Adrenal gland (tissue), 12 donors: Measurements from ENCODE around the gene PLA2G4F. TPM values are rescaled to one million over a fixed set of nuclear protein-coding genes. Genes with fewer than 3 reads are reported as not detected.

Experiments
- DNase-seq, 7 donors: peaks; one replicate each; pipeline ENCODE4 v3.0.0-alpha.2; 2019 to 2020
- H3K27ac ChIP-seq, 5 donors: fragments of 200-600 bp; sonication (generic) in 4 of 5; 1 replicate in 3 of 5; 2 replicates in 2 of 5; pipeline versions ENCODE4 v1.5.1 to v1.8.0; 2016 to 2020; ENCODE audit warnings: mild to moderate bottlenecking in 1 of 5
- H3K27me3 ChIP-seq: fragments of 200-600 bp; 2 replicates; pipeline ENCODE4 v1.8.0; 2021
- H3K36me3 ChIP-seq, 2 donors: fragments of 200-600 bp; replicated peaks in 1 of 2; 1 replicate in 1 of 2; 2 replicates in 1 of 2; pipeline versions ENCODE4 v1.5.1 to v1.8.0; 2018 to 2022
- H3K4me1 ChIP-seq, 2 donors: fragments of 200-600 bp; replicated peaks in 1 of 2; 1 replicate in 1 of 2; 2 replicates in 1 of 2; pipeline versions ENCODE4 v1.5.1 to v1.8.0; 2018 to 2021
- H3K4me3 ChIP-seq, 4 donors: fragments of 200-600 bp; sonication (generic) in 3 of 4; one replicate each; pipeline ENCODE4 v1.5.1; 2016 to 2018
- H3K9me3 ChIP-seq, 3 donors: fragments of 200-600 bp; sonication (generic) in 1 of 3; replicated peaks in 1 of 3; 1 replicate in 2 of 3; 2 replicates in 1 of 3; pipeline versions ENCODE4 v1.5.1 to v1.8.0; 2016 to 2021
- POLR2A ChIP-seq, 2 donors: fragments of 450-650 bp; IDR thresholded peaks; one replicate each; pipeline ENCODE4 v1.6.1; 2017; ENCODE audit warnings: antibody characterized with exemption in 2 of 2, mild to moderate bottlenecking in 2 of 2, moderate library complexity in 1 of 2
- WGBS, 4 donors: extraction: QIAGEN DNeasy Blood & Tissue Kit in 2 of 4; methylation state at CpG; one replicate each; pipeline versions ENCODE4 v1.1.5 to v1.1.7; 2013 to 2017; 5-methylcytosine and 5-hydroxymethylcytosine counted together
- intact Hi-C, 2 donors: fragments of 100-400 bp; cut with DNase I; formaldehyde crosslinking; loops; one replicate each; pipeline versions ENCODE4 v1.14.1 to v1.15.0; 2022 to 2023
- polyA plus RNA-seq, 3 donors: library from polyadenylated mRNA; stranded (reverse); fragments of 200-250 nt in 2 of 3; fragments of 350-450 nt in 1 of 3; fragmentation: Illumina TruSeq in 1 of 3; extraction: RNeasy Lipid Tissue Mini Kit (QIAGEN cat#74804) in 1 of 3; gene quantifications; one replicate each; pipeline ENCODE4 v1.2.3, GENCODE V29; 2013 to 2014
- total RNA-seq, 9 donors: library from RNA; depleted of rRNA in 4 of 9; stranded (reverse); fragments of >200 nt in 4 of 9; fragments of 120-200 nt in 1 of 9; fragmentation: NEBNext Ultra II Directional in 1 of 9; extraction: Animal tissue kit (Norgen Biotek cat#: 25700) in 1 of 9; gene quantifications; one replicate each; pipeline versions ENCODE4 v1.1.0 to v1.2.4, GENCODE V29; 2013 to 2023
- TF ChIP-seq, protein P1 (sequence below), 6 experiments: fragments of 450-650 bp in 4 of 6; fragments of 200-600 bp in 2 of 6; sonication (generic) in 1 of 6; IDR thresholded peaks; 1 replicate in 5 of 6; 2 replicates in 1 of 6; pipeline versions ENCODE4 v1.5.1 to v1.8.0; 2016 to 2021; ENCODE audit warnings: antibody characterized with exemption in 6 of 6, mild to moderate bottlenecking in 2 of 6, moderate library complexity in 1 of 6
- donor health status: healthy with polysubstance abuse.
- donor health status: Bipolar disorder and iron deficiency.
- donor health status: DM: yes; HTN: yes; CAD: no.
- donor health status: DM: no; HTN: no; CAD: no.
- donor health status: DM: no; HTN: no; CAD: no.
- donor health status: DM: yes; HTN: yes; CAD: no.

The PLA2G4F gene
- total and polyA plus RNA-seq, 12 donors = 0.03 to 0.29 (median 0.11) TPM; not detected in 9

DNA sequence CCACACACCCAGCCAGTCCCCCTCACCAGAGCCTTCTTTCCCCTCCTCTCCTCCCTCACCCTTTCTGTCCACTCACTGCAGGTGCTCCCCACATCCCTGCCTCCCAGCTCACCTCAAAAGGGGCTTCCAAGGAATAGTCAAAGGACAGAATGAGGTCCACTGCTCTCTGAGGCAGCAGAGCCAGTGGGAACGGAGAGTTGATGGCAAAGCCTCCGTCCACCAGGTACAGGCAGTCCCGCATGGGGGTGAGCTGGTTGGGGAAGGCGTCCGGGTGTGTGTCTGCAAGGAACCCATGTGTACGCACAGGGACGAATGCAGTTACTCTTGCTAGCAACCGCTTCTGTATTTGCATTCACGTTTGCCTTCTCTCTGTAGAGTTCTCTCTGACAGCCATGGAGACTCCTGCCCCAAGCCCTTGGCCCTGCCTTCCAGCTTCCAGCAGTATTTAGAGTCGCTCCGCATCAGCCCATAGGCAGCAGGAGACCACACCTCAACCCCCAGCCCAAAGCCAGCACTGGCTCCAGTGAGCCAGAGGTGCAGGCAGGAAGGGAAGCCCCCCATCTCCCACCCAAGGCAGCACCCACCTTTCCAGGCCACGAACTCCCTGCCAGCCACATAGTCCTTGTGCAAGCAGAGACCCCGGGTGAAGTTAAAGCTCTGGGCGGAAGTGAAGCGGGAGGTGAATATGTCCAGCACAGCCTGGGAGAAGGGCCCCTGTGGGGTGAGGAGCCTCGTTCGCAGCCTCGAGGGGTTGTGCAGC, 12.4 kb downstream of the PLA2G4F start:
- Histone ChIP-seq H3K4me1 (no peaks in the 10 kb centered on the region), H3K9me3 (no peaks in the 10 kb centered on the region), H3K27ac (no peak overlapping the region), H3K36me3 (no peaks in the 10 kb centered on the region), H3K27me3 (no peaks in the 10 kb centered on the region), H3K4me3 (no peak overlapping the region)
- TF ChIP-seq, protein P1, sequence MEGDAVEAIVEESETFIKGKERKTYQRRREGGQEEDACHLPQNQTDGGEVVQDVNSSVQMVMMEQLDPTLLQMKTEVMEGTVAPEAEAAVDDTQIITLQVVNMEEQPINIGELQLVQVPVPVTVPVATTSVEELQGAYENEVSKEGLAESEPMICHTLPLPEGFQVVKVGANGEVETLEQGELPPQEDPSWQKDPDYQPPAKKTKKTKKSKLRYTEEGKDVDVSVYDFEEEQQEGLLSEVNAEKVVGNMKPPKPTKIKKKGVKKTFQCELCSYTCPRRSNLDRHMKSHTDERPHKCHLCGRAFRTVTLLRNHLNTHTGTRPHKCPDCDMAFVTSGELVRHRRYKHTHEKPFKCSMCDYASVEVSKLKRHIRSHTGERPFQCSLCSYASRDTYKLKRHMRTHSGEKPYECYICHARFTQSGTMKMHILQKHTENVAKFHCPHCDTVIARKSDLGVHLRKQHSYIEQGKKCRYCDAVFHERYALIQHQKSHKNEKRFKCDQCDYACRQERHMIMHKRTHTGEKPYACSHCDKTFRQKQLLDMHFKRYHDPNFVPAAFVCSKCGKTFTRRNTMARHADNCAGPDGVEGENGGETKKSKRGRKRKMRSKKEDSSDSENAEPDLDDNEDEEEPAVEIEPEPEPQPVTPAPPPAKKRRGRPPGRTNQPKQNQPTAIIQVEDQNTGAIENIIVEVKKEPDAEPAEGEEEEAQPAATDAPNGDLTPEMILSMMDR (IDR thresholded peaks at IDR 0.05) = no peak
- TF ChIP-seq POLR2A (IDR thresholded peaks at IDR 0.05) = no peak
- 77 to 88% (median 87%) methylated on average over 17 to 18 of the region's 18 CpGs for WGBS, 4 donors
- intact Hi-C loops = loop anchor here in 1 of 2 donors (5.0 kb wide), 1 partner anchor 77 kb away; no protein-coding TSS in a partner anchor
- DNase-seq = no peak

DNA sequence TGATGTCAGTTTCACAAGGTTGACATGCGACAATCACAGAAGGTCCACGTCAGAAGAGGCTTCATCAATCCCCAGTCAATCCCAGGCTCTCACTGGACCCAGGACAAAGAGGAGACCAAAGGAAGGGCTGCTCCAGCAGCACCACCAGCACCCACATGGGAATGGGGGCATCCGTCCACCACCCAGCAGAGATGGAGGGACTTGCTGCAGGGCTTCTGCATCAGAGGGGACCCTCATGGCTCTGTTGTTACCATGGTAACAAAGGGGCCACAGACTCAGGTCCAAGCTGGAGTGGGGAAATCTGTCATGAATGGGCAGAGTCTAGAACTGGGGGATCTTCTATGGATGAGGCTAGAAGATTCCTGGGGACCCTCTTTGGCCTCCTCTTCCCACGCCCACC, 13.1 kb downstream of the PLA2G4F start:
- no peak overlapping the region for H3K4me3 ChIP-seq
- no peaks in the 10 kb centered on the region for H3K36me3 ChIP-seq
- DNase-seq = no peak
- 82 to 88% (median 87%) methylated on average over 2 to 4 of the region's 4 CpGs for WGBS, 4 donors
- H3K4me1 ChIP-seq = no peaks in the 10 kb centered on the region
- H3K27me3 ChIP-seq = no peaks in the 10 kb centered on the region
- TF ChIP-seq POLR2A (IDR thresholded peaks at IDR 0.05) = no peak
- TF ChIP-seq, protein P1 (IDR thresholded peaks at IDR 0.05) = no peak
- intact Hi-C loops = loop anchor here in 1 of 2 donors (5.0 kb wide), 1 partner anchor 76 kb away; no protein-coding TSS in a partner anchor
- H3K27ac ChIP-seq = no peak overlapping the region
- no peaks in the 10 kb centered on the region for H3K9me3 ChIP-seq

DNA sequence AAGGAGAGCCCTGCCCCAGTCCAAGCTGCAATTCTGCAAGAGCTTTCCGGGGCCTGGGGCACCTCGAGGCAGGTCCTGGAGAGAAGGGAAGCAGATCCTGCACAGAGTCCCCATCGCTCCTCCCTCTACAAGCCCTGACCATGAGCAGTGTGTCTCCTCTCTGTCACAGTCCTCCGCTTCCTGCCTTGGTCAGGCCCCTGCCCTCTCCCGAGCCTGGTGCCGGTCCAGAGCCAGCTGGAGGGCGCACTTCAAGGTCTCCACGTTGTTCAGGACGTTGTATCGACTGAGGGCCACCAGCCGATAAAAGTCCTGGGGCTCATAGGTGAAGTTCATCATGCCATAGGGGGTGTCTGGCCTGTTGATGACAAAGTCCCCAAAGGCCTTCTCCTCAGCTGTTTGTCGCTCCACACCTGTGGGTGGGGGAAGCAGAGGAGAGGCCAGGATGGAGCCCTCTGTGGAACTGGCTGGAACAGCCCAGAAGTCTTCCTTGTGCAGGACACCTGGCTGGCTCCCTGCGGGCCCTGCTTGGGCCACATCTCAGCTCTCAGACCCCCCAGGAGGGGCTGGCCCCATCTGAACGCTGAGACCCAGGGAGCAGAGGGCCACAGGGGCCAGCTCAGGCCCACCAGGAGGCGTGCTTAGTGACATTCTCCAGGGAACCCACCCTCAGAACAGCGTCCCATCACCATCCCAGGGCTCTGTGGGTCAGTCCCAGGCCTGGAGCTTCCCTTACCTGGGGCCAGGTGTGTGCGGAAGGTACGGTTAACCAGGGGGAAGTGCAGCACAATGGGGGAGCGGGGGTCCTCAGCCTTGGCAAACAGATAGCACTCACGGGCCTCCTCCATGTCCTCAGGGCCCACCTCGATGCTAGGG, 14.4 kb downstream of the PLA2G4F start:
- no peak overlapping the region for H3K4me3 ChIP-seq
- no peak overlapping the region for H3K27ac ChIP-seq
- WGBS, 4 donors = 75 to 89% (median 81%) methylated on average over 10 to 21 of the region's 21 CpGs
- no peak for DNase-seq
- H3K27me3 ChIP-seq = no peaks in the 10 kb centered on the region
- H3K9me3 ChIP-seq = no peaks in the 10 kb centered on the region
- no peaks in the 10 kb centered on the region for H3K4me1 ChIP-seq
- H3K36me3 ChIP-seq = no peaks in the 10 kb centered on the region
- intact Hi-C loops = loop anchor here (2.0 to 5.0 kb wide), 2 partner anchors 31 to 75 kb away; no protein-coding TSS in a partner anchor
- TF ChIP-seq, protein P1 (IDR thresholded peaks at IDR 0.05) = no peak
- TF ChIP-seq POLR2A (IDR thresholded peaks at IDR 0.05) = no peak

DNA sequence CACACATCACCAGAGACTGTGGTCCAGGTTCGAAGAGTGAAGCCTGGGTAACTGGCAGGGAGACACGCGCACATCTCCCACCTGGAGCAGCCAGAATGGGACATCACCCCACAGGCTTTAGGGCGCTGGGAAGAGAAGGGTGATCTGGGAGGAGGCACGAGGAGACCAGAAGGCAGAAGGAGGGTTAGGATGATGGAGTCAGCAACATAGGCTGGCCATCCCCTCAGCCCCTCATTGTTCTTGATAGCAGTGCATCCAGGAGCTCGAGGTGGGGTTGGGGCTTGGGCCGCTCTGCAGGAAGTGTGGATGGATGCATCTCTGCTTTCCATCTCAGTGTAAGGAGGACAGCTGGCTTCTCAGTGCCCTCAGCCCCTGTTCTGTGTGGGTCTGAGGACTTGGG, 15.2 kb downstream of the PLA2G4F start:
- H3K4me1 ChIP-seq = no peaks in the 10 kb centered on the region
- DNase-seq = peak in 1 of 7 donors; percentile 7
- intact Hi-C loops = loop anchor here (2.0 to 5.0 kb wide), 2 partner anchors 30 to 74 kb away; no protein-coding TSS in a partner anchor
- 88 to 89% (median 89%) methylated on average over 5 to 7 of the region's 7 CpGs for WGBS, 4 donors
- H3K27me3 ChIP-seq = no peaks in the 10 kb centered on the region
- no peak overlapping the region for H3K4me3 ChIP-seq
- H3K36me3 ChIP-seq = no peaks in the 10 kb centered on the region
- H3K9me3 ChIP-seq = no peaks in the 10 kb centered on the region
- H3K27ac ChIP-seq = no peak overlapping the region
- no peak for TF ChIP-seq POLR2A (IDR thresholded peaks at IDR 0.05)
- TF ChIP-seq, protein P1 (IDR thresholded peaks at IDR 0.05) = no peak
